Measurements from ENCODE around the gene TRIM74. TPM values are rescaled to one million over a fixed set of nuclear protein-coding genes. Genes with fewer than 3 reads are reported as not detected.
"Not testable (repeated sequence)": the region's sequence is repeated elsewhere in the genome, so short reads cannot be mapped to it uniquely, and the experiment has no call there.

TRIM74 gene
- total RNA-seq, 4 donors from 2014 or later = 1.0 TPM; not detected in 2

- peak; percentile 49 to 58 for DNase-seq
- intact Hi-C loops (cut with DNase I); H3K27me3 ChIP-seq; H3K9me3 ChIP-seq; H3K27ac ChIP-seq; H3K36me3 ChIP-seq; H3K4me1 ChIP-seq; H3K4me3 ChIP-seq (replicated peaks in 1 of 3): not testable (repeated sequence)
- WGBS, 2 donors = 65 to 69% methylated on average over 9 of the region's 9 CpGs
- TF ChIP-seq, protein P1, sequence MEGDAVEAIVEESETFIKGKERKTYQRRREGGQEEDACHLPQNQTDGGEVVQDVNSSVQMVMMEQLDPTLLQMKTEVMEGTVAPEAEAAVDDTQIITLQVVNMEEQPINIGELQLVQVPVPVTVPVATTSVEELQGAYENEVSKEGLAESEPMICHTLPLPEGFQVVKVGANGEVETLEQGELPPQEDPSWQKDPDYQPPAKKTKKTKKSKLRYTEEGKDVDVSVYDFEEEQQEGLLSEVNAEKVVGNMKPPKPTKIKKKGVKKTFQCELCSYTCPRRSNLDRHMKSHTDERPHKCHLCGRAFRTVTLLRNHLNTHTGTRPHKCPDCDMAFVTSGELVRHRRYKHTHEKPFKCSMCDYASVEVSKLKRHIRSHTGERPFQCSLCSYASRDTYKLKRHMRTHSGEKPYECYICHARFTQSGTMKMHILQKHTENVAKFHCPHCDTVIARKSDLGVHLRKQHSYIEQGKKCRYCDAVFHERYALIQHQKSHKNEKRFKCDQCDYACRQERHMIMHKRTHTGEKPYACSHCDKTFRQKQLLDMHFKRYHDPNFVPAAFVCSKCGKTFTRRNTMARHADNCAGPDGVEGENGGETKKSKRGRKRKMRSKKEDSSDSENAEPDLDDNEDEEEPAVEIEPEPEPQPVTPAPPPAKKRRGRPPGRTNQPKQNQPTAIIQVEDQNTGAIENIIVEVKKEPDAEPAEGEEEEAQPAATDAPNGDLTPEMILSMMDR (IDR thresholded peaks at IDR 0.05) = peak; percentile 17 to 73 (median 46)
Measured at GRCh38 chr7:72914756-72915525, 54.3 kb downstream of the TRIM74 start.

DNA sequence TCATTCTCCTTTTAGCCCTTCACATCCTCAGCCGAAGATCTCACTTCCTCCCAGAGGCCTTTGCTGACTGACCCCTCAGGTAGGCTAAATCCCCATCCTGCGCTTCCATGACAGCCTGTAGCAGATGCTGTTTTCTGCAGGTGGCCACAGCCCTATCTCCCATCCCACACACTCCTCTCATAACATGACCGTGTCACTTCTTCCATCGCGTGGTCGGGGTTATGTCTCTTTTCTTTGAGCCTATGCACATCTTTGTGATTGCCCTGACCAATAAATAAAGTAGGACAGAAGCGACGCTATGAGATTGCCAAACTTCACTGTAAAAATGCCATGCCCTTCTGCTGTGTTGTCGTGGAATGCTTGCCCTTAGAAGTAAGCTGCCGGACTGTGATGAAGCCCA lies 55.5 kb downstream of the TRIM74 start:
- WGBS, 2 donors = 88 to 92% methylated on average over 10 of the region's 10 CpGs
- H3K27ac ChIP-seq; H3K9me3 ChIP-seq; DNase-seq; H3K4me3 ChIP-seq (replicated peaks in 1 of 3); H3K36me3 ChIP-seq; H3K4me1 ChIP-seq; intact Hi-C loops (cut with DNase I); H3K27me3 ChIP-seq: not testable (repeated sequence)

DNA sequence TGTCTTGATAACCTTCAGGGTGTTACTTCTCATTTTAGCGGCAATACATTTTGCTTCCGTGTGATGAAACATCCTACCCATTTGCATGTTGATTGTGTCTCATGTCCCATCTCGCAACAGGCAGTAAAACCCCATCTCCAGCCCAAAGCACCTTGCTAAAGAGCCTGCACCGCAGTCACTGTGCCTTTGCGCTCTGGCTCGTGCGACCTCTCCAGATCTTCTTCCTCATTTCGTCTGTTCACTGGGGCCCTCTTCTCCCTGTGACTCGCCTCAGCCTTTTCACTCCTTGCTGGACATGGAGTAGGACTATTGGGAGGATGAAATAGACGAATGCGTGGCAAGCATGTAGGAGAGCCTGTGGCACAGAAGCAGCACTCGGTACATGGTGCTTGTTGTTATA lies 57.9 kb downstream of the TRIM74 start:
- intact Hi-C loops (cut with DNase I); H3K9me3 ChIP-seq; H3K27ac ChIP-seq; DNase-seq; H3K27me3 ChIP-seq; H3K4me3 ChIP-seq (replicated peaks in 1 of 3); H3K4me1 ChIP-seq; H3K36me3 ChIP-seq: not testable (repeated sequence)
- WGBS, 2 donors = 89 to 92% methylated on average over 10 of the region's 12 CpGs

Small RNAs within 50 kb of the gene (small RNA-seq; reads per million reads assigned to genes)
- not detected for gene RF00019

Other genes with a start within 250 kb of the TRIM74 start
- 1 to 10 TPM; 3.7 to 7.4 (median 4.9) TPM for gene TYW1B, start 141.3 kb downstream of the TRIM74 start, total RNA-seq
- 10 to 100 TPM; 14.1 to 28.6 (median 17.5) TPM for gene POM121, start 44.4 kb downstream of the TRIM74 start, total RNA-seq
- not detected for gene SPDYE8, start 60.3 kb upstream of the TRIM74 start, total RNA-seq
- gene SPDYE11, start 88.4 kb upstream of the TRIM74 start, total RNA-seq = not detected
- not detected for gene SPDYE9, start 116.6 kb upstream of the TRIM74 start, total RNA-seq

Data from thyroid gland (tissue), 4 donors.